NOMO-1 (cell line): ENCODE results near the gene POLR2L.

Experiments
- DNase-seq, 2 experiments: peaks; one replicate each; lab custom pipeline; 2025; ENCODE audit not compliant: unreplicated experiment in 2 of 2; lab: John Stamatoyannopoulos, UW

Gene POLR2L

GRCh38 chr11:842370-843002 lies at the start of gene POLR2L, which contains the start of gene TSPAN4:
POLR2L (minus strand) TSS chr11:842529; CDS start chr11:842508, 21 bp downstream.
TSPAN4 (plus strand) TSS chr11:842852; CDS start chr11:850305, 7,453 bp downstream.
- peak; percentile 76 to 87 for DNase-seq

- DNase-seq, result no peak
Observed at GRCh38 chr11:890794-891540, 48.6 kb upstream of the POLR2L start.

GRCh38 chr11:889687-890475 lies 47.6 kb upstream of the POLR2L start:
- DNase-seq, result no peak

GRCh38 chr11:889257-889656 lies 46.9 kb upstream of the POLR2L start:
- no peak for DNase-seq

GRCh38 chr11:888310-889212 lies 46.2 kb upstream of the POLR2L start:
- no peak for DNase-seq

GRCh38 chr11:887589-887988 lies 45.3 kb upstream of the POLR2L start:
- DNase-seq, result no peak

- DNase-seq, result no peak
Observed at GRCh38 chr11:886568-886967, 44.2 kb upstream of the POLR2L start.

GRCh38 chr11:884578-885070 lies 42.3 kb upstream of the POLR2L start:
- no peak for DNase-seq

- no peak for DNase-seq
Observed at GRCh38 chr11:883527-883926, 41.2 kb upstream of the POLR2L start.

GRCh38 chr11:882596-882995 lies 40.3 kb upstream of the POLR2L start:
- no peak for DNase-seq

GRCh38 chr11:880447-880846 lies 38.1 kb upstream of the POLR2L start:
- DNase-seq, result no peak

GRCh38 chr11:877565-877964 lies 35.2 kb upstream of the POLR2L start:
- no peak for DNase-seq

- no peak for DNase-seq
Observed at GRCh38 chr11:876545-876944, 34.2 kb upstream of the POLR2L start.

GRCh38 chr11:875769-876301 lies 33.5 kb upstream of the POLR2L start:
- DNase-seq, result no peak

- DNase-seq, result no peak
Observed at GRCh38 chr11:875203-875602, 32.9 kb upstream of the POLR2L start.

GRCh38 chr11:873706-874105 lies 31.4 kb upstream of the POLR2L start:
- DNase-seq, result no peak

GRCh38 chr11:872799-873198 lies 30.5 kb upstream of the POLR2L start:
- no peak for DNase-seq

- DNase-seq, result no peak
Observed at GRCh38 chr11:871472-871871, 29.1 kb upstream of the POLR2L start.

- DNase-seq, result no peak
Observed at GRCh38 chr11:870418-870817, 28.1 kb upstream of the POLR2L start.

- no peak for DNase-seq
Observed at GRCh38 chr11:870127-870413, 27.7 kb upstream of the POLR2L start.
